HG02798 (cell line): Measurements from ENCODE around the gene ZBTB20.
A peak's percentile ranks its signal among the peaks of the same experiment; 100 is the strongest.

Source experiments
- ATAC-seq: cut with Tn5 transposase; IDR thresholded peaks from one replicate; pipeline ENCODE4 v1.9.1; 2021; ENCODE audit warnings: mild to moderate bottlenecking; ENCODE audit not compliant: unreplicated experiment, poor library complexity

The ZBTB20 gene

DNA sequence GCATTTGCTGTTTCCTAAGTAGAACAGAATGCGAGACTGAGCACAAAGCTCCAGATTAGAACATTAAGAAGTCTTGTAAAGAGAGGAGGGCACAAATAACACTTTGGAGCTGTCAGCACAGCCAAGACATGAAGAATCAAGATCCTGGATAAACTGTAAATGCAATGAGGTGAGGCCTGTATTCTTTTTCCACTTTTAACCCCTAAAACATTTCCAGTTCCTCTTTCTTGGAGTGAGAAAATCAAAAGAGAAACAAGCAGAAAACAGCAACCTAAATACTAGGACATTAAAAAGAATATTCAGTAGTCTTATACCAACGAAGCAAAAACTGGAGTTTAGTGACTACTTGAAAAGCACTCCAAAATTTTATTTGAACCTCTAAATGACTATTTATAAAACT is 204.3 kb downstream of the ZBTB20 start:
- ATAC-seq: no peak

DNA sequence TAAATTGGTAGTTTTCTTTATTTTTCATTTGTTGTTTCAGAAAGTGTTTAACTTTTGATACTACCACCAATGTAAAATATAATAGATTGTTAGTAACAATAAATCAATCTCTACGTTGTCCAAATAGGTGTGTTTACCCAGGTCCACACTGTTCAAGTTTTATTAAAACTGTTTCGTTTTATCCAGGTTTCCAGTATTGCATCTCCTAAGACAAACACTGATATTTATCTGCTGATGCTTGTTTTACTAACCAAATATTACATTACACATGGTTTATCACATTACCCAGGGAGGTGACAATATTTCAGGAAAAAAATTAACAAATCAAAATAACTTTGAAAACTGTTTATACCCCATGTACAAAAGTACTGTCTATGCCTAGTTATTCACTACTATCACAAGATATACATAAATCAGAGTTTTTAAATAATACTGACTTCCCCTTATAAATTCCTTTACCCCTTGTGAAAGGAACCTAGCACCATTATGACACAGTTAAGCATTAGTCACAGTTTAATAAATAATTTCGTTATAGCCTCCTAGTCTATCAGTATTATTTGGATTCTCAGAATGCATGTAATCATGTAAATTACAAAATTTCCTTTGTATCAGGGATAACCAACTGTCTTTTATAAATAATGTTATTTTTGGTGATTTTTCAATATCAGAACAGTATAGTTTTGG is 205.3 kb downstream of the ZBTB20 start:
- ATAC-seq: no peak

- no peak for ATAC-seq
Measured at GRCh38 chr3:114939920-114940319, 207.2 kb downstream of the ZBTB20 start.

- no peak for ATAC-seq
Measured at GRCh38 chr3:114933407-114933806, 213.7 kb downstream of the ZBTB20 start.

DNA sequence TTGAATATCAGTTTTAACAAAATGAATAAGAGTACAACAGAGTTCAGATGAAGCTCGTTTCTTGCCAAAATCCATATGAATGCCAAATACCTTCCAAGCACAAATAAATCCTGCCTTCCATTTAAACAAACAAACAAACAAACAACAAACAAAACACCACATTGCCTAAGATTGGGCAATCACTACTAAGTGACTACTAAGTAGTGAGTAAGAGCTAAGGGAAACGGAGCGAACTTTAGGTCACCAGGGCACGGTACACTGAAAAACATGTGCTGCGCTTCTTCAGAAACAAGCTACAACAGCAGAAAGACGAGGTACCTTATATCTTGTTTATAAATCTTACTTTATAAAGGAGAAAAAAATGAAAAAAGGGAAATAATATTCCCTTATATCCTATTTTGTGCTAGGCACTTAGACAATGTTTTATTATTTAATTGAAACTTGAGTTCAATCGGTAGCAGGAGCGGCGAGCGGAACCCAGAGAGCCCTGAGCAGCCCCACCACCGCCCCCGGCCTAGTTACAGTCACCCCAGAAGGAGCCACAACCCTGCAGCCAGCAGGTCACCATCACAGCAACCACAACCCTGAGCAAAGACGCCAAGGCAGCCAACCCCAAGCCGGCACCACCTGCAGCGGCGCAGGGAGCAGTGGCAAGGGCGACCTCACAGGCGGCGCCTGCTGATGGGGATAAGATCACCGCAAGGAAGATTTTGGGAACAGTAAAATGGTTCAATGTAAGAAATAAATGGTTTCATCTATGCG is 216.9 kb downstream of the ZBTB20 start:
- ATAC-seq: no peak

GRCh38 chr3:114928989-114929640 is 218.0 kb downstream of the ZBTB20 start:
- ATAC-seq: no peak

DNA sequence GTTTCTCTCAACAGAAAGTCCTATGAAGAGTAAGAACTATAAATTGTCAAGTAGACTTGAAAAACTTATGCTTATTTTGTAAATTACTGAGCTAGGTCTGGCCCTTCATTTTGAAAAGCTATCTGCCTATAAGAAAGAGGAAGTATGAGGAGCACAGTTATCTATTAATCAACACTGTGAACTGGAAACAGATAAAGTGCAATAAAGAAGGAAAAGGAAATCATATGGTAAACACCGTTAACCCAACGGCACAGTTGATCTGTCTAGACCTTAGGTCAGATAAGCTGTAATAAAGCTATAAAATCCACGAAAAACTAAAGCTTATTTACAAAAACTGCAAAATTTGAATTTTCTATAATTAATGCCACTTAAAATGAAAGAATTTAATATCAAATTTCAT is 242.5 kb downstream of the ZBTB20 start:
- no peak for ATAC-seq

GRCh38 chr3:114903213-114903612 is 243.9 kb downstream of the ZBTB20 start:
- no peak for ATAC-seq

DNA sequence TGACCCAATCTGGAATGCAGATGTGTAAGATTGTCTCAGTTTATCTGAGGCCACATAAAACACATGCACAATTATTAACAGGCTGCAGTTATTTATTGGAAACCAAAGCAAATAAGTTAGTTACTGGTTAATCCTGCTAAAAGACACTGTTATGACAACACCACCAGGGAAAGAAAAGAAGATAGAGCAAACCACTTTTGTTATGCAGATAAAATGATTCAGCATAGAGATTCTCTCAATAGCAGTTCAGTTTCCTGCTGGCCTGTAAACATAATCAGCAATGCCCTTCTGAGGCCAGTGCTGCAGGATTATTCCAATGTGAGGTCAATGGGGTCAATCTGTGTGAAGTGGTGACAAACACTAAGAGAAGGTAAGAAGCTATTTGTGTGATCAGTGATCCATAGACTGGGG is 244.4 kb downstream of the ZBTB20 start:
- no peak for ATAC-seq

DNA sequence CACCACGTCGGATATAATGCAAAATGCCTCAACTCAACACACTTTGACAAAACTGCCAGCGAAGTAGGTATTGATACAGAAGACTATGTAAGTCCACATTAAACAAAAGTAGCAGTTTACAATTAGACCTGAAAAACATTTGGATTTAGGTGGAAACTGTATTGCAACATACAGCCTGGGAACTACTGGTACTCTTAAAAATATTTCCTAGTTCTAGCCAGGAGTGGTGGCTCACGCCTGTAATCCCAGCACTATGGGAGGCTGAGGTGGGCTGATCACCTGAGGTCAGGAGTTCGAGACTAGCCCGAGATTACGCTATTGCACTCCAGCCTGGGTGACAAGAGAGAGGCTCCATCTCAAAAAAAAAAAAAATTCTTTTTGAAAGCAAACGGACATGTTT is 246.2 kb downstream of the ZBTB20 start:
- no peak for ATAC-seq

DNA sequence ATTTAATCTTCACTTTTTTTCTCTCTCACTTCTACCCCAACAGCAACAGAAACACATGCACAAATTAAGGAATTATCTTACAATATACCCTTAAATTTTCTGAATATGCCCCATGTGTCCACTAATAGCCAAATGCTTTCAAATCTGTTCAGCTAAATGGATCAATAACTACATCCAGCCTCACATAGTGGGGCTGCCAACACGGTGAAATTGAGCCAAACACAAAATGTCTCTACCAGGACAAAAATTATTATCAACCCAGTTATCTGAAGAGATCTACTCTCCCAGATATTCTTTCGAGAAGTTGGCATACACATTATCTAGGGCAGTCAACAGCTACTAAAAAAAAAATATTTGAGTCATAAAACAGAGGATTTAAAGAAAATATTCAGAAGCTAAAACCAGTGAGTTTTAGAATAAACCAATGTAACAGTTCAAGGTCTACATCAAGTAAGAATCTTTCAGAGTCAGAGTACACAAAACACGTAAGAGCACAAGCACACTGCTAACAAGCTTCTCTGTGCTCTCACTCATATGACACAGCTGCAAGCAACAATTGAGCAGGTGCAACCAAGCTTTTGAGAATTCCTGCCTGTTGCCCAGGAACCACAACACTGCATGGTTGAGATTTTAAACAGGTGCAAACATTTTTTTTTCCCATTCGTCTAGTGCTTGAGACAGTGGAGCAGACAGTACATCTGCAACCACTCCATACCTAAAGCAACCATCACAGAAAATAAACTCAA is 247.7 kb downstream of the ZBTB20 start:
- ATAC-seq: no peak

- ATAC-seq: no peak
Measured at GRCh38 chr3:114896978-114897377, 250.1 kb downstream of the ZBTB20 start.

GRCh38 chr3:114893361-114893760 is 253.7 kb downstream of the ZBTB20 start:
- ATAC-seq: no peak

DNA sequence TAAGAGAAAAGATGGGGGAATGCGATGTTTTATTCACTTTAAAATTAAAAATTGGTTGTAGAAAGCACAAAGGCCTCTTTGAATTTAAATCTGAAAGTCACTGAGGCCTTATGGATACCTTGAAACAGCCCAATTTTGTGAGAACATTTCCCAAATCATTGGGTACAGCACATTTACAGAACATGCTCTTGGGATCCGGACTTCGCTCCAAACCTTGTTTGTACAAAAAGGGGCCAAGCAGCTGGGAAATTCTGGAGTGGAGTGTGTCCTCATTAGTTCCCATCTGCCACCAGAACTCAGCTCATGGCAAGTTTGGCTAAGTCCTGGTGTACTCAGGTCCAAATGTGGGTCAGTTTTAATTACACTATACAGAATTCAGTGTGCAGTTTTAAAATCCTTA is 254.2 kb downstream of the ZBTB20 start:
- ATAC-seq: no peak

DNA sequence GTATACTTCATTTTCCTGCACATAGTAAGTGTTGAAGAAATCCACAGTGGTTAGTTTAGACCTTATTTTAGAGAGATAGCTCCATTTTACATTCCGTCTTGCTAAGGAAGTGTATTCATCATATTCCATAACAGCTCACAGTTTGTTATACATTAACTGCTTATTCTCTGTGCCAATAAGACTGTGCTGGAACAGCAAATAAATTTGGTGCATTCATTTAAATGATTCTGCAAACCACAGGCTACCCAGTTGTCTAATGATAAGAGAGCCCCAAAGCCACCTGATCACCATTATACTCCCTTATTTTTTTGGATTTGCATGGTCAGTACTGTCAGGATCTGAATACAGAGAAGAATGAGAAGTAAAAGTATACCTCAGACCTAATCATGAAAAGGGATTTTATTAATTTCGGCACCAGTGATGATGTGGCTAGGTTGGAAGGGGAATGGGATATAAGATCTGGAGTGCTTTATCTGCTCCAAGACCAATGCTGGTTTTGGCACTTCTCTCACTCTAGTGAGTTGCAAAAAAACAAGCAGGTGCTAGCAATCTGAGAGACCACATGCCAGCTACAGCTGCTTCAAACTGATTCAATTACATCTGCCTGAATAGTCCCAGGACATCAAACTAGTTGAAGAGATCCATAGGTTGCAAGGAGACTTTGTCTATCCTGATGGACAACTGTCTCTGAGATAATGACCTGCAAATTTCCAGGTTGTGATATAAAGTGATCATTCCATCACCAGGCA is 254.8 kb downstream of the ZBTB20 start:
- no peak for ATAC-seq

- no peak for ATAC-seq
Measured at GRCh38 chr3:114887806-114888205, 259.3 kb downstream of the ZBTB20 start.

DNA sequence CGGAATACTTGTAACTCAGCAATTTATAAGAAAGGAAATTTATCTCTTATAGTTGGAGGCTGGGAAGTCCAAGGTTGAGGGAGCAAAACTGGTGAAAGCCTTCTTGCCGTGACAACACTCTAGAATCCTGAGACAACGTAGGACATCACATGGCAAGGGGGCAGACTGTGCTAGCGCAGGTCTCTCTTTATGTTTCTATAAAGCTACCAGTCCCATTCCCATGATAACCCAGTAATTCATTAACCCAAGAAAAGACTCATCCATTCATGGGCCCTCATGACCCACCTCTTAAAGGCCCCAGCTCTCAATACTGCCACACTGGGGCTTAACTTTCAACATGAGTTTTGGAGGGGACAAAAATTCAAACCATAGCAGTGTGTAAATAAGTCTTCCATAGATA is 260.2 kb downstream of the ZBTB20 start:
- no peak for ATAC-seq

- peak; percentile 57 for ATAC-seq
Measured at GRCh38 chr3:114884213-114884923, 262.7 kb downstream of the ZBTB20 start.

DNA sequence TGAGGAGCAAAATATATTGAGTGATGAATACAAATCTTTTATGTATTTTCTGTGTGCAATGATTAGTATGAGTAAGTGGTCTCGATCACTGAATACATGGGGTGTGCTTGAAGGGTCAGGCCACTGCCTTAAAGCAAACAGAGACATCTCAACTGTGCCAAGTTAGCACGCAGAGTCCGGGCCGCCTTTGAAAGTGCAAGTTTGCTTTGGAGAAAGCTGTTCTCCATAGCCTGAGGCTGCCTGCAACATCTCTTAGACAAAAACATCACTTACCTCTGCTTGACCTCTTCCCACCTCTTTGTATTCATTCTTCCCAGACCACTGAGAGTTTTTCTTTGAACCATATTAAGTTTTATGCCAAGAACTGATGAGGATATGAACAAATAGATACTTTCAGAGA is 267.0 kb downstream of the ZBTB20 start:
- no peak for ATAC-seq
